ENCODE data around the gene VAMP2. TPM values are rescaled to one million over a fixed set of nuclear protein-coding genes. Genes with fewer than 3 reads are reported as not detected.
A peak's percentile ranks its signal among the peaks of the same experiment; 100 is the strongest.

Gene VAMP2
- total and polyA plus RNA-seq, 10 of the 15 experiments (the other 5 are each of a cell fraction or from before 2014, with no cell fraction given): 3.0 to 35.2 (median 25.0) TPM

- TF ChIP-seq FOXM1 (IDR thresholded peaks at IDR 0.05; ENCODE audit: low read depth, low read length) (0 out of 2 replicates have a peak, but pooled peaks have one; percentile 58), SREBF1 (IDR thresholded peaks at IDR 0.05; ENCODE audit: low read length) (peak; percentile 8; the same call in 1 of the 2 replicates), ZNF687 (IDR thresholded peaks at IDR 0.05) (peak; percentile 86), FOS (IDR thresholded peaks at IDR 0.05; ENCODE audit: borderline replicate concordance, extremely low read depth, insufficient read length) (peak; percentile 84), HDAC6 (IDR thresholded peaks at IDR 0.05; ENCODE audit: unreplicated experiment) (peak; percentile 83), MEF2B (IDR thresholded peaks at IDR 0.05; ENCODE audit: partially characterized antibody, poor library complexity, severe bottlenecking) (peak; percentile 100), CBFB (IDR thresholded peaks at IDR 0.05; ENCODE audit: low read depth) (peak; percentile 64), MYC (IDR thresholded peaks at IDR 0.05; ENCODE audit: insufficient read depth, insufficient read length, insufficient replicate concordance, low read length, severe bottlenecking) (no peak), HCFC1 (IDR thresholded peaks at IDR 0.05; ENCODE audit: low read length) (peak; percentile 63; the same call in 1 of the 2 replicates), CREM (IDR thresholded peaks at IDR 0.05; ENCODE audit: low read depth) (peak; percentile 79; the same call in 1 of the 2 replicates), REST (IDR thresholded peaks at IDR 0.05; ENCODE audit: low read depth, low read length) (no peak), PAX8 (IDR thresholded peaks at IDR 0.05) (no peak), POLR2AphosphoS2 (IDR thresholded peaks at IDR 0.05; ENCODE audit: low read depth, low read length) (peak; percentile 68; the same call in 1 of the 2 replicates), SIX5 (IDR thresholded peaks at IDR 0.05; ENCODE audit: low read depth, low read length, severe bottlenecking) (no peak), KLF5 (IDR thresholded peaks at IDR 0.05; ENCODE audit: partially characterized antibody) (peak; percentile 94), SPI1 (IDR thresholded peaks at IDR 0.05; ENCODE audit: borderline replicate concordance, insufficient read depth, low read depth, low read length) (no peak), RELB (IDR thresholded peaks at IDR 0.05; ENCODE audit: low read depth) (peak; percentile 77), ATF7 (IDR thresholded peaks at IDR 0.05; ENCODE audit: low read depth) (peak; percentile 94), USF1 (IDR thresholded peaks at IDR 0.05; ENCODE audit: borderline replicate concordance, extremely low read length, insufficient read depth, low read depth, low read length) (peak; percentile 47)
These were observed 6.3 kb downstream of the VAMP2 start (continued) for GRCh38 chr17:8156246-8156992.

Measured in GM12878 (cell line).